HG02588 (cell line): Measurements from ENCODE around the gene TCERG1L.

Experiments
- ATAC-seq: cut with Tn5 transposase; IDR thresholded peaks from one replicate; pipeline ENCODE4 v1.9.1; 2021; ENCODE audit warnings: mild to moderate bottlenecking, moderate library complexity; ENCODE audit not compliant: unreplicated experiment

Gene TCERG1L

GRCh38 chr10:131211965-131212619 lies 99.4 kb downstream of the TCERG1L start:
- ATAC-seq = no peak

- no peak for ATAC-seq
Observed at GRCh38 chr10:131211559-131211958, 100.0 kb downstream of the TCERG1L start.

- ATAC-seq = no peak
Observed at GRCh38 chr10:131211146-131211545, 100.4 kb downstream of the TCERG1L start.

DNA sequence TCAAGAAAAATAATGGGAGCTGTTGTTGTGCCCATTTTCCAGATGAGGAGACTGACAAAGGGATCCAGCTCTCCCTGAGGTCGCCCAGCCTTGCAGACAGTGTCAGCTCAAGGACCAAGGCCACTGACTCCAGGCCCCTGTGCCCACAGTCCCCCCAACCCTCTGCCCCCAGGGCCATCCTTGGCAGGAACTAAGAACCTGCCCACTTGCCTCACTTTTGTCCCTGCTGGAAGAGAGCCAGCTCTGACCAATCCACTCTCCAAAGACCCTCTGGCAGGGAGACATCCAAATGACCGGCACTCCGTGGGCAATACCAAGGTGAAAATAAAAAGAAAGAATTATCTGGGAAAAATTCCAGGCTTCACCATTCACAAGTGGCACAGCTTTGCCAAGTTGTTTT lies 101.3 kb downstream of the TCERG1L start:
- no peak for ATAC-seq

DNA sequence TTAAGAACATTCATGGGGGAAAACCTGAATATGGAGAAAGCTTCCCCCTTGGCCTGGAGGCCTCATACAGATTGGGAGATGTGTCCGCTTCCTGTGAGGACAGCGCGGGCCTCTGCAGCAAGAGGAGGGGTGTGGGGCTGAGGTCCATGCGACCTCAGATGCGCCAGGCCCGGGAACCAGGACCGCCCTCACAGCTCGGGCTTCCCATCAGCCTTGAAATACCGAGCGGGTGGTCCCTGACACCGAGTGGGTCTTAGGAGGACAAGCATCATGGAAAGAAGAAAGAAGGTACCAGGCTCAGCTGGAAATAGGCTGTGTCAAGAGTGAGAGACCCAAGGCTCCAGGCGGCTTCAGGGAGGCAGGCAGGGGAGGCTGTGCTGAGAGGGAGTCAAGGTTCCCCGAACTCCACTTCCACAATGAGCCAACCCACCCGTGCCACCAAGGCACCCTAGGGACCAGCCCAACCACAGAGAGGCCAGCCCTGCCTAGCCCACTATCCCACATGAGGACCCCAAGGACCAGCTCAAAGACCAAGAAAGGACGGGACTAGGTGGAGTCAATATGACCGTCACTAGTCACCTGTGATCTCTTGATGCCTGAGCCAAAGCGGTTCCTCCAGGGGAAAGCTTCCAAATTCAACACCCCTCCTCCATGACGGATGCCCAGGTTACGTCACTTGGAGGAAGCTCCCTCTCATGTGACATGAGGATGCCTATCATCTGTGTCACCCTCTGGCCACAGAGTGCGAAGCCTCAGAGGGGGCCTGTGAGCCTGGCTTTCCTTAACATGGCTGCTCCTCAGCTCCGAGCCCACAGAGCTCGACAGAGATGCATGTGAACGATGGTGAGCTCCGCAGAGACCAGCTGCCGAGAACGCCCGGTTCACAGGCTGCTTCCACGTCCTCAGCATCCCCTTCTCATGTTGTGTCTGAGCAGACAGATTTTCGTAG lies 103.7 kb downstream of the TCERG1L start:
- ATAC-seq = no peak

GRCh38 chr10:131207176-131207575 lies 104.3 kb downstream of the TCERG1L start:
- no peak for ATAC-seq

DNA sequence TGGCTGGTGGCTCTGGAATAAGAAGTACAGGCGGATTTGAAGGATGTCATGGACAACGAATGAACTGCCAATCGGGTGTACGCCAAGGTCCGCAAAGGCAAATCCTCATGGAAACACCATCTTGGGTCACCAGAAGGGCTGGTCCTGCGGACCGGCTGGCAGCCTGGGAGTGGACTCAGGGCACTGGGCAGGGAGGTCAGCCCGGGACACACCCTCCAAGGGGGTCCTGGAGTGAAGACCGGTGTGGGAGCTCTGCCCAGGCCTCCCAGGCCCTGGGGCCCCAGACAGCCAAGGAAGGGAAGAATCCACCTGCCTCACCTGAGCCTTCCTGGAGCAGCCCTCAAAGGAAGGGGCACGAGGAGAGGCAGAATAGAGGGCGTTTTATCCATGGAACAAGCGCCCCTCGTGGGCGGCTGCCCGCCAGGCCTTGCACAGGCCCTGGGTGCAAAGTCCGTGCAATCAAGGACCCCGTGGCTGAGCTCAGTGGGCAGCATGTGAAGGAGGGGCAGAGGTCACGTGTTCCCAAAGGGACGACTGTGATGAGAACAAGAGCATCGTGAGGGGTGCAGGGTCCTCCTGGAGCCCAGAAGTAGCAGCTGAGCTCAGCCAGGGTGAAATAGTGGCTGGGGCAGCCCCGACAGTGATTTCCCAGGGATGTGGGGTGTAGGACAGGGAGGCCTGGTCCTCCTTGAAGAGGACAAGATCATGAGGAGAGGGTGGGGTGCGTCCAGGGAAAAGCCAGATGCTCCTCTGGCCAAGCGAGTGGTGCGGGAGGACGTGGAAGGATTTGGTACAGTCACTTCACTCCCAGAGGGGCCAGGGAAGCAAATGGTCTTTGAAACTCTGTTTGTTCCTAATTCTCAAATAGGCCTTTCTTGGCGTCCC lies 105.2 kb downstream of the TCERG1L start:
- ATAC-seq = no peak

- ATAC-seq = no peak
Observed at GRCh38 chr10:131205556-131205955, 106.0 kb downstream of the TCERG1L start.

- no peak for ATAC-seq
Observed at GRCh38 chr10:131204406-131205152, 106.9 kb downstream of the TCERG1L start.

GRCh38 chr10:131203456-131204357 lies 107.8 kb downstream of the TCERG1L start:
- no peak for ATAC-seq

- ATAC-seq = no peak
Observed at GRCh38 chr10:131202990-131203389, 108.5 kb downstream of the TCERG1L start.

- no peak for ATAC-seq
Observed at GRCh38 chr10:131201741-131202515, 109.6 kb downstream of the TCERG1L start.

DNA sequence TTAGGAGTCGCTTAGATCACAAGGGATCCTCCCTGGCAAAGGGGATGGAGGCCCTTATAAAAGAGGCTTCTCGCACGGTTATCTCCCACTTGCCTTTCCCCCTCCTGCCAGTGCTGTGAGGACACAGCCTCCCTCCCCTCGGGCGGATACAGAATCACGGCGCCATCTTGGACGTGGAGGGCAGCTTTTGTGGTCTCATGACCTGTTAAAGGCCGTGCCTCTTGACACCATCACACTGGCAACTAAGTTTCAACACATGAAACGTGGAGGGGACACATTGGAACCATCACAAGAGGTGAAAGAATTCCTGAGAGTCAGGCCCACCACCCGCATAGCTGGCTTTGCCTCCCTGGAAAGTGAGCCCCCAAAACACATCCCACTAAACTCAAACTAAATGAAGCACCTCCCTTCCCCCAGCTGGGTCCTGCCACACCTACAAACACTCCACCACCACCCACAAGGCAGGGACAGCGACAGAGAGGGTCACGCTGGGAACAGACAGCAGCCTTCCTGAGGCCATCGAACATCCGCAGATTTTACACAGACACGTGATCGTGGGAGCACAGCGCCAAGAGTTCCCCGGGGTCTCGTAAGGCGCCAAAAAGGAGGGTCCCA lies 110.6 kb downstream of the TCERG1L start:
- ATAC-seq = no peak

GRCh38 chr10:131199646-131200045 lies 111.9 kb downstream of the TCERG1L start:
- no peak for ATAC-seq

GRCh38 chr10:131198843-131199242 lies 112.7 kb downstream of the TCERG1L start:
- ATAC-seq = no peak

DNA sequence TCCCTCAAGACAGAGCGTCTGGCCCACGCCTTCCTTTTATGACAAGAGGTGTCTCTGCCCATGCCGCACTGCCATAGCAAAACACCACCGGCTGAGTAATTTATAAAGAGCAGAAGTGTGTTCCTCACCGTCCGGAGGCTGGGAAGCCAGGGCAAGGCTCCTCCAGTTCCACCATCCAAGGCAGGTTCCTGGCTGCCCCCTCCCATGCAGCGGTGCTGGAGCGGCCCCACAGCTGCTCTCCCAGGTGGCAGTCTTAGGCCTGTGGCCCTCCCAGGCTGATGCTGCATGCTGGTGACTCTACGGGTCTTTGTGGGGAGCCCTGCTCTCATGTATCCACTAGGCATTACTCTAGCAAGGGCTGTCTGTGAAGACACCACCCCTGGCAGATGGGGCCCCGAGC lies 113.1 kb downstream of the TCERG1L start:
- ATAC-seq = no peak

DNA sequence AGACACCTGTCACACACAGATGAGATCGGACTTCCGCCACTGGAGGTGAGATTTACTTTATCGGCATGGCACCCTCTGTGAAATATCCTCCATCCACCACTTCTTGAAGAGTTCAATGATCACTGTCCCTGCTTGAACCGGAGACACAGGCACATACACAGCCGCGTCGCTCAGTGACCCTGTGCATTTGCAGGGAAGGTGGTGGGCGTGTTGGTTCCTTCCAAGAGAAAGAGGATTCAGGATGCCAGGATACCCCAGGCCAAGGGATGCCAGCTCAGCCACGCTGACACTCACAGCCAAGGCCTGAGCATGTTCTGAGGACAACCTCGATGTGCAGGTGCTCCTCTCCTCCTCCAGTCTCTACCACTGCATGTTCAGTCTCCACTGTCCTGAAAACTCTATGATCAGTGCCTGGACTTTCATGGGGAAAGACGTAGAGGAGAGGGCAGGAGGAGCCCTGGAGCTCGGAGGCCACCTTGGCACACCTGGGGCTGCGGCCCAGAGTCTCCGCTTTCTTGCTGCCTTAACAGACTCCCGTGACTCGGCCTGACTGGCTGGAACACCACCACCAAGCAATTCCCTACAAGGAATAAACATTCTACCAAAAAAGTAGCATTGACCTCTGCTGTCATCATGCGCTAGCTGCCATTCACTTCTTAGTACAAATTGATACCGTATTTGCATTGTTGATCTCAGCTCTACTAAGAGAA lies 115.2 kb downstream of the TCERG1L start:
- ATAC-seq = no peak
